Measurements from ENCODE around the gene DNM3.

Gene DNM3

GRCh38 chr1:172404121-172404520 is 562.8 kb downstream of the DNM3 start:
- H3K4me3 ChIP-seq (ENCODE audit: low read depth in 1 of 5, low read length in 5 of 5), result no peak overlapping the region
- no peak overlapping the region for H3K27ac ChIP-seq (ENCODE audit: low read depth, low read length)
- no peak overlapping the region for H3K9ac ChIP-seq (ENCODE audit: low read length in 5 of 5)
- no peaks in the 10 kb centered on the region for H3K36me3 ChIP-seq (ENCODE audit: control insufficient read depth in 5 of 5, insufficient read depth in 5 of 5, low read length in 5 of 5)
- no peaks in the 10 kb centered on the region for H3K9me3 ChIP-seq (ENCODE audit: control insufficient read depth in 5 of 5, low read length in 5 of 5)
- no peaks in the 10 kb centered on the region for H3K27me3 ChIP-seq (ENCODE audit: control insufficient read depth in 5 of 5, insufficient read depth in 4 of 5, low read length in 5 of 5)
- peaks cover 0 to 14% (median 3%) of the 10 kb centered on the region in 5 donors for H3K4me1 ChIP-seq (ENCODE audit: control insufficient read depth in 5 of 5, insufficient read depth in 5 of 5, low read length in 5 of 5)

- no peak overlapping the region for H3K27ac ChIP-seq (ENCODE audit: low read depth, low read length)
- H3K9ac ChIP-seq (ENCODE audit: low read length in 5 of 5), result no peak overlapping the region
Observed at GRCh38 chr1:172405912-172406311, 564.6 kb downstream of the DNM3 start.

GRCh38 chr1:172406968-172407367 is 565.7 kb downstream of the DNM3 start:
- H3K9me3 ChIP-seq (ENCODE audit: control insufficient read depth in 5 of 5, low read length in 5 of 5), result no peaks in the 10 kb centered on the region
- H3K9ac ChIP-seq (ENCODE audit: low read length in 5 of 5), result no peak overlapping the region
- no peak overlapping the region for H3K27ac ChIP-seq (ENCODE audit: low read depth, low read length)
- peaks cover 0 to 3% (median 0%) of the 10 kb centered on the region in 5 donors for H3K36me3 ChIP-seq (ENCODE audit: control insufficient read depth in 5 of 5, insufficient read depth in 5 of 5, low read length in 5 of 5)
- no peak overlapping the region for H3K4me3 ChIP-seq (ENCODE audit: low read depth in 1 of 5, low read length in 5 of 5)
- peaks cover 0 to 5% (median 0%) of the 10 kb centered on the region in 5 donors for H3K4me1 ChIP-seq (ENCODE audit: control insufficient read depth in 5 of 5, insufficient read depth in 5 of 5, low read length in 5 of 5)
- H3K27me3 ChIP-seq (ENCODE audit: control insufficient read depth in 5 of 5, insufficient read depth in 4 of 5, low read length in 5 of 5), result no peaks in the 10 kb centered on the region

More at GRCh38 chr1:172405912-172406311, 564.6 kb downstream of the DNM3 start:
- no peaks in the 10 kb centered on the region for H3K9me3 ChIP-seq (ENCODE audit: control insufficient read depth in 5 of 5, low read length in 5 of 5)
- peaks cover 0 to 5% (median 0%) of the 10 kb centered on the region in 5 donors for H3K4me1 ChIP-seq (ENCODE audit: control insufficient read depth in 5 of 5, insufficient read depth in 5 of 5, low read length in 5 of 5)
- H3K4me3 ChIP-seq (ENCODE audit: low read depth in 1 of 5, low read length in 5 of 5), result no peak overlapping the region
- no peaks in the 10 kb centered on the region for H3K36me3 ChIP-seq (ENCODE audit: control insufficient read depth in 5 of 5, insufficient read depth in 5 of 5, low read length in 5 of 5)
- H3K27me3 ChIP-seq (ENCODE audit: control insufficient read depth in 5 of 5, insufficient read depth in 4 of 5, low read length in 5 of 5), result no peaks in the 10 kb centered on the region

- no peaks in the 10 kb centered on the region for H3K27me3 ChIP-seq (ENCODE audit: control insufficient read depth in 5 of 5, insufficient read depth in 4 of 5, low read length in 5 of 5)
- H3K9me3 ChIP-seq (ENCODE audit: control insufficient read depth in 5 of 5, low read length in 5 of 5), result no peaks in the 10 kb centered on the region
- no peak overlapping the region for H3K4me3 ChIP-seq (ENCODE audit: low read depth in 1 of 5, low read length in 5 of 5)
- H3K9ac ChIP-seq (ENCODE audit: low read length in 5 of 5), result no peak overlapping the region
- H3K36me3 ChIP-seq (ENCODE audit: control insufficient read depth in 5 of 5, insufficient read depth in 5 of 5, low read length in 5 of 5), result peaks cover 0 to 6% (median 0%) of the 10 kb centered on the region in 5 donors
- no peak overlapping the region for H3K27ac ChIP-seq (ENCODE audit: low read depth, low read length)
- peaks cover 0 to 5% (median 0%) of the 10 kb centered on the region in 5 donors for H3K4me1 ChIP-seq (ENCODE audit: control insufficient read depth in 5 of 5, insufficient read depth in 5 of 5, low read length in 5 of 5)
Observed at GRCh38 chr1:172408958-172409357, 567.7 kb downstream of the DNM3 start.

GRCh38 chr1:172410027-172410426 is 568.7 kb downstream of the DNM3 start:
- Histone ChIP-seq H3K4me3 (ENCODE audit: low read depth in 1 of 5, low read length in 5 of 5) (no peak overlapping the region), H3K4me1 (ENCODE audit: control insufficient read depth in 5 of 5, insufficient read depth in 5 of 5, low read length in 5 of 5) (no peaks in the 10 kb centered on the region), H3K9ac (ENCODE audit: low read length in 5 of 5) (no peak overlapping the region), H3K9me3 (ENCODE audit: control insufficient read depth in 5 of 5, low read length in 5 of 5) (no peaks in the 10 kb centered on the region), H3K27ac (ENCODE audit: low read depth, low read length) (no peak overlapping the region), H3K27me3 (ENCODE audit: control insufficient read depth in 5 of 5, insufficient read depth in 4 of 5, low read length in 5 of 5) (no peaks in the 10 kb centered on the region), H3K36me3 (ENCODE audit: control insufficient read depth in 5 of 5, insufficient read depth in 5 of 5, low read length in 5 of 5) (peaks cover 0 to 6% (median 0%) of the 10 kb centered on the region in 5 donors)

- no peak overlapping the region for H3K9ac ChIP-seq (ENCODE audit: low read length in 5 of 5)
- H3K4me3 ChIP-seq (ENCODE audit: low read depth in 1 of 5, low read length in 5 of 5), result no peak overlapping the region
- H3K4me1 ChIP-seq (ENCODE audit: control insufficient read depth in 5 of 5, insufficient read depth in 5 of 5, low read length in 5 of 5), result no peaks in the 10 kb centered on the region
- no peak overlapping the region for H3K27ac ChIP-seq (ENCODE audit: low read depth, low read length)
- no peaks in the 10 kb centered on the region for H3K27me3 ChIP-seq (ENCODE audit: control insufficient read depth in 5 of 5, insufficient read depth in 4 of 5, low read length in 5 of 5)
- H3K36me3 ChIP-seq (ENCODE audit: control insufficient read depth in 5 of 5, insufficient read depth in 5 of 5, low read length in 5 of 5), result peaks cover 0 to 6% (median 0%) of the 10 kb centered on the region in 5 donors
- H3K9me3 ChIP-seq (ENCODE audit: control insufficient read depth in 5 of 5, low read length in 5 of 5), result no peaks in the 10 kb centered on the region
Observed at GRCh38 chr1:172411791-172412338, 570.6 kb downstream of the DNM3 start.

- H3K9me3 ChIP-seq (ENCODE audit: control insufficient read depth in 5 of 5, low read length in 5 of 5), result no peaks in the 10 kb centered on the region
- no peak overlapping the region for H3K9ac ChIP-seq (ENCODE audit: low read length in 5 of 5)
- H3K4me3 ChIP-seq (ENCODE audit: low read depth in 1 of 5, low read length in 5 of 5), result no peak overlapping the region
- H3K4me1 ChIP-seq (ENCODE audit: control insufficient read depth in 5 of 5, insufficient read depth in 5 of 5, low read length in 5 of 5), result no peaks in the 10 kb centered on the region
- H3K36me3 ChIP-seq (ENCODE audit: control insufficient read depth in 5 of 5, insufficient read depth in 5 of 5, low read length in 5 of 5), result peaks cover 0 to 6% (median 0%) of the 10 kb centered on the region in 5 donors
- H3K27ac ChIP-seq (ENCODE audit: low read depth, low read length), result no peak overlapping the region
- no peaks in the 10 kb centered on the region for H3K27me3 ChIP-seq (ENCODE audit: control insufficient read depth in 5 of 5, insufficient read depth in 4 of 5, low read length in 5 of 5)
Observed at GRCh38 chr1:172414331-172414730, 573.0 kb downstream of the DNM3 start.

GRCh38 chr1:172416496-172417035 is 575.3 kb downstream of the DNM3 start:
- H3K36me3 ChIP-seq (ENCODE audit: control insufficient read depth in 5 of 5, insufficient read depth in 5 of 5, low read length in 5 of 5), result peaks cover 0 to 6% (median 0%) of the 10 kb centered on the region in 5 donors
- H3K9me3 ChIP-seq (ENCODE audit: control insufficient read depth in 5 of 5, low read length in 5 of 5), result no peaks in the 10 kb centered on the region
- no peak overlapping the region for H3K27ac ChIP-seq (ENCODE audit: low read depth, low read length)
- peaks cover 0 to under 1% (median 0%) of the 10 kb centered on the region in 5 donors for H3K4me1 ChIP-seq (ENCODE audit: control insufficient read depth in 5 of 5, insufficient read depth in 5 of 5, low read length in 5 of 5)
- no peaks in the 10 kb centered on the region for H3K27me3 ChIP-seq (ENCODE audit: control insufficient read depth in 5 of 5, insufficient read depth in 4 of 5, low read length in 5 of 5)
- no peak overlapping the region for H3K4me3 ChIP-seq (ENCODE audit: low read depth in 1 of 5, low read length in 5 of 5)
- H3K9ac ChIP-seq (ENCODE audit: low read length in 5 of 5), result no peak overlapping the region

- peaks cover 0 to 2% (median 0%) of the 10 kb centered on the region in 5 donors for H3K36me3 ChIP-seq (ENCODE audit: control insufficient read depth in 5 of 5, insufficient read depth in 5 of 5, low read length in 5 of 5)
- peaks cover 0 to 8% (median 0%) of the 10 kb centered on the region in 5 donors for H3K4me1 ChIP-seq (ENCODE audit: control insufficient read depth in 5 of 5, insufficient read depth in 5 of 5, low read length in 5 of 5)
- H3K4me3 ChIP-seq (ENCODE audit: low read depth in 1 of 5, low read length in 5 of 5), result no peak overlapping the region
- no peak overlapping the region for H3K27ac ChIP-seq (ENCODE audit: low read depth, low read length)
- H3K27me3 ChIP-seq (ENCODE audit: control insufficient read depth in 5 of 5, insufficient read depth in 4 of 5, low read length in 5 of 5), result no peaks in the 10 kb centered on the region
- no peak overlapping the region for H3K9ac ChIP-seq (ENCODE audit: low read length in 5 of 5)
- no peaks in the 10 kb centered on the region for H3K9me3 ChIP-seq (ENCODE audit: control insufficient read depth in 5 of 5, low read length in 5 of 5)
Observed at GRCh38 chr1:172417557-172417956, 576.3 kb downstream of the DNM3 start.

GRCh38 chr1:172420385-172420784 is 579.1 kb downstream of the DNM3 start, which contains the start of gene C1orf105:
Gene C1orf105, plus strand, starts transcription at chr1:172420685. Its CDS starts 201 bp downstream, at chr1:172420886.
- H3K4me1 ChIP-seq (ENCODE audit: control insufficient read depth in 5 of 5, insufficient read depth in 5 of 5, low read length in 5 of 5), result peaks cover 0 to 8% (median 0%) of the 10 kb centered on the region in 5 donors
- H3K27me3 ChIP-seq (ENCODE audit: control insufficient read depth in 5 of 5, insufficient read depth in 4 of 5, low read length in 5 of 5), result no peaks in the 10 kb centered on the region
- no peak within 1 kb of the TSS for H3K27ac ChIP-seq (ENCODE audit: low read depth, low read length)
- H3K9ac ChIP-seq (ENCODE audit: low read length in 5 of 5), result no peak within 1 kb of the TSS
- H3K9me3 ChIP-seq (ENCODE audit: control insufficient read depth in 5 of 5, low read length in 5 of 5), result no peaks in the 10 kb centered on the region
- H3K36me3 ChIP-seq (ENCODE audit: control insufficient read depth in 5 of 5, insufficient read depth in 5 of 5, low read length in 5 of 5), result no peaks in the 10 kb centered on the region
- H3K4me3 ChIP-seq (ENCODE audit: low read depth in 1 of 5, low read length in 5 of 5), result no peak within 1 kb of the TSS
